Glutamatergic neuron (in vitro differentiated cells): Measurements from ENCODE around the gene LRRC42. TPM values are rescaled to one million over a fixed set of nuclear protein-coding genes. Genes with fewer than 3 reads are reported as not detected.

Experiments
- DNase-seq: peaks from one replicate; pipeline ENCODE4 v3.0.0; 2022
- H3K27ac Mint-ChIP-seq: one replicate; pipeline ENCODE4 v1.8.0; 2020; ENCODE audit warnings: mild to moderate bottlenecking, mixed read lengths, inconsistent platforms; ENCODE audit not compliant: unreplicated experiment
- H3K27me3 Mint-ChIP-seq: one replicate; pipeline ENCODE4 v1.8.0; 2020; ENCODE audit warnings: mild to moderate bottlenecking, moderate library complexity, mixed read lengths, inconsistent platforms; ENCODE audit not compliant: unreplicated experiment
- H3K36me3 Mint-ChIP-seq: one replicate; pipeline ENCODE4 v1.8.0; 2020; ENCODE audit warnings: mild to moderate bottlenecking, mixed read lengths, inconsistent platforms; ENCODE audit not compliant: unreplicated experiment
- H3K4me1 Mint-ChIP-seq: one replicate; pipeline ENCODE4 v1.8.0; 2020; ENCODE audit warnings: mild to moderate bottlenecking, low read depth, mixed read lengths, inconsistent platforms; ENCODE audit not compliant: unreplicated experiment
- H3K4me3 Mint-ChIP-seq: one replicate; pipeline ENCODE4 v1.8.0; 2020; ENCODE audit warnings: mild to moderate bottlenecking, mixed read lengths, inconsistent platforms; ENCODE audit not compliant: unreplicated experiment
- H3K9me3 Mint-ChIP-seq: one replicate; pipeline ENCODE4 v1.8.0; 2020; ENCODE audit warnings: mild to moderate bottlenecking, moderate library complexity, mixed read lengths, inconsistent platforms; ENCODE audit not compliant: unreplicated experiment
- CTCF ChIP-seq: fragments of 200-600 bp; sonication (generic); IDR thresholded peaks from one replicate; pipeline ENCODE4 v1.5.0; 2021; ENCODE audit not compliant: partially characterized antibody, unreplicated experiment
- total RNA-seq: library from RNA; stranded (reverse); fragmentation: NEBNext Ultra II Directional; extraction: Animal tissue kit (Norgen Biotek cat#: 25700); gene quantifications from one replicate; pipeline ENCODE4 v1.2.1, GENCODE V29; 2021; ENCODE audit not compliant: unreplicated experiment

Gene LRRC42
- total RNA-seq, 1 donor from 2014 or later = 37.5 TPM

- H3K4me3 Mint-ChIP-seq = peak within 1 kb of the TSS; percentile 92
- no peaks in the 10 kb centered on the region for H3K36me3 Mint-ChIP-seq
- peak within 1 kb of the TSS; percentile 38 for H3K27ac Mint-ChIP-seq
- TF ChIP-seq CTCF = no peak
- peaks cover 4% of the 10 kb centered on the region for H3K9me3 Mint-ChIP-seq
- DNase-seq = peak; percentile 99
- H3K27me3 Mint-ChIP-seq = peaks cover 3% of the 10 kb centered on the region
- peaks cover 30% of the 10 kb centered on the region for H3K4me1 Mint-ChIP-seq
Observed at GRCh38 chr1:53945433-53946251, 508 bp upstream of the LRRC42 start, which contains the start of gene IFT25. Gene IFT25, minus strand, starts transcription at chr1:53945699. Its CDS starts 5,617 bp downstream, at chr1:53940082.

GRCh38 chr1:53947172-53947907 is 1.2 kb downstream of the LRRC42 start:
- Mint-ChIP-seq H3K4me3 (peak overlapping the region; percentile 92), H3K27me3 (peaks cover 3% of the 10 kb centered on the region), H3K36me3 (no peaks in the 10 kb centered on the region), H3K9me3 (peaks cover 4% of the 10 kb centered on the region), H3K4me1 (peaks cover 41% of the 10 kb centered on the region), H3K27ac (peak overlapping the region; percentile 86)
- TF ChIP-seq CTCF = no peak
- no peak for DNase-seq

GRCh38 chr1:53948291-53948690 is 2.1 kb downstream of the LRRC42 start:
- H3K4me1 Mint-ChIP-seq = peaks cover 47% of the 10 kb centered on the region
- no peaks in the 10 kb centered on the region for H3K36me3 Mint-ChIP-seq

GRCh38 chr1:53949023-53949990 is 3.2 kb downstream of the LRRC42 start:
- H3K9me3 Mint-ChIP-seq = peaks cover 4% of the 10 kb centered on the region
- TF ChIP-seq CTCF = peak; percentile 57
- DNase-seq = peak; percentile 32
- H3K4me3 Mint-ChIP-seq = peak overlapping the region; percentile 92
- peaks cover 47% of the 10 kb centered on the region for H3K4me1 Mint-ChIP-seq
- no peaks in the 10 kb centered on the region for H3K36me3 Mint-ChIP-seq
- H3K27me3 Mint-ChIP-seq = peaks cover 3% of the 10 kb centered on the region
- H3K27ac Mint-ChIP-seq = peak overlapping the region; percentile 69

More at GRCh38 chr1:53948291-53948690, 2.1 kb downstream of the LRRC42 start:
- H3K4me3 Mint-ChIP-seq = peak overlapping the region; percentile 92
- H3K9me3 Mint-ChIP-seq = peaks cover 4% of the 10 kb centered on the region
- H3K27me3 Mint-ChIP-seq = peaks cover 3% of the 10 kb centered on the region
- no peak overlapping the region for H3K27ac Mint-ChIP-seq
- no peak for TF ChIP-seq CTCF
- no peak for DNase-seq
